ENCODE results near the gene PAX2. TPM values are rescaled to one million over a fixed set of nuclear protein-coding genes. Genes with fewer than 3 reads are reported as not detected.

Gene PAX2
- total RNA-seq, 1 donor from 2014 or later, result 0.34 TPM

DNA sequence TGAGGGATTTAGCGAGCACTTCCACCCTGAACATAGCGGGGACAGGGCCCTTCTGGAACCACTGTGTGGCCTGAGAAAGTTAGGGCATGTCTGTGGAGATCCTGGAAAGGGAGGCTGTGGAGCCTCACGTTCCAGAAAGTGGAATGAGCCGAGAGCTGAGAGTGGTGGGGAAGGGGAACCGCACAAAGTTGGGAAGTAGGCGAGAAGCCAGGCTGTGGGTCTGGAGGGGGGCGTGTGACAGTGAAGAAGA lies 10.4 kb upstream of the PAX2 start:
- Mint-ChIP-seq H3K36me3 (no peaks in the 10 kb centered on the region), H3K4me1 (peaks cover 50% of the 10 kb centered on the region), H3K27me3 (ENCODE audit: insufficient read depth, low read depth) (peaks cover 95% of the 10 kb centered on the region), H3K27ac (no peak overlapping the region), H3K4me3 (peak overlapping the region; percentile 49), H3K9me3 (peaks cover 2% of the 10 kb centered on the region)
- Histone ChIP-seq H2AFZ (replicated peaks) (no peak overlapping the region), H3K79me2 (ENCODE audit: low read depth) (no peaks in the 10 kb centered on the region), H3K4me1 (peaks cover 31% of the 10 kb centered on the region), H4K20me1 (ENCODE audit: low read depth) (peaks cover 99% of the 10 kb centered on the region), H3K36me3 (no peaks in the 10 kb centered on the region), H3K9ac (no peak overlapping the region), H3K4me3 (no peak overlapping the region), H3K4me2 (no peak overlapping the region), H3K9me3 (ENCODE audit: low read depth) (no peaks in the 10 kb centered on the region), H3K27me3 (peaks cover 100% of the 10 kb centered on the region), H3F3A (ENCODE audit: low read depth) (peaks cover 28% of the 10 kb centered on the region), H3K27ac (no peak overlapping the region)
- TF ChIP-seq EZH2 (IDR thresholded peaks at IDR 0.05), result no peak
- no peak for TF ChIP-seq EZH2phosphoT487 (IDR thresholded peaks at IDR 0.05)
- TF ChIP-seq, protein P1, sequence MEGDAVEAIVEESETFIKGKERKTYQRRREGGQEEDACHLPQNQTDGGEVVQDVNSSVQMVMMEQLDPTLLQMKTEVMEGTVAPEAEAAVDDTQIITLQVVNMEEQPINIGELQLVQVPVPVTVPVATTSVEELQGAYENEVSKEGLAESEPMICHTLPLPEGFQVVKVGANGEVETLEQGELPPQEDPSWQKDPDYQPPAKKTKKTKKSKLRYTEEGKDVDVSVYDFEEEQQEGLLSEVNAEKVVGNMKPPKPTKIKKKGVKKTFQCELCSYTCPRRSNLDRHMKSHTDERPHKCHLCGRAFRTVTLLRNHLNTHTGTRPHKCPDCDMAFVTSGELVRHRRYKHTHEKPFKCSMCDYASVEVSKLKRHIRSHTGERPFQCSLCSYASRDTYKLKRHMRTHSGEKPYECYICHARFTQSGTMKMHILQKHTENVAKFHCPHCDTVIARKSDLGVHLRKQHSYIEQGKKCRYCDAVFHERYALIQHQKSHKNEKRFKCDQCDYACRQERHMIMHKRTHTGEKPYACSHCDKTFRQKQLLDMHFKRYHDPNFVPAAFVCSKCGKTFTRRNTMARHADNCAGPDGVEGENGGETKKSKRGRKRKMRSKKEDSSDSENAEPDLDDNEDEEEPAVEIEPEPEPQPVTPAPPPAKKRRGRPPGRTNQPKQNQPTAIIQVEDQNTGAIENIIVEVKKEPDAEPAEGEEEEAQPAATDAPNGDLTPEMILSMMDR (IDR thresholded peaks at IDR 0.05), result no peak
- no peak for DNase-seq (ENCODE audit: low spot score)

DNA sequence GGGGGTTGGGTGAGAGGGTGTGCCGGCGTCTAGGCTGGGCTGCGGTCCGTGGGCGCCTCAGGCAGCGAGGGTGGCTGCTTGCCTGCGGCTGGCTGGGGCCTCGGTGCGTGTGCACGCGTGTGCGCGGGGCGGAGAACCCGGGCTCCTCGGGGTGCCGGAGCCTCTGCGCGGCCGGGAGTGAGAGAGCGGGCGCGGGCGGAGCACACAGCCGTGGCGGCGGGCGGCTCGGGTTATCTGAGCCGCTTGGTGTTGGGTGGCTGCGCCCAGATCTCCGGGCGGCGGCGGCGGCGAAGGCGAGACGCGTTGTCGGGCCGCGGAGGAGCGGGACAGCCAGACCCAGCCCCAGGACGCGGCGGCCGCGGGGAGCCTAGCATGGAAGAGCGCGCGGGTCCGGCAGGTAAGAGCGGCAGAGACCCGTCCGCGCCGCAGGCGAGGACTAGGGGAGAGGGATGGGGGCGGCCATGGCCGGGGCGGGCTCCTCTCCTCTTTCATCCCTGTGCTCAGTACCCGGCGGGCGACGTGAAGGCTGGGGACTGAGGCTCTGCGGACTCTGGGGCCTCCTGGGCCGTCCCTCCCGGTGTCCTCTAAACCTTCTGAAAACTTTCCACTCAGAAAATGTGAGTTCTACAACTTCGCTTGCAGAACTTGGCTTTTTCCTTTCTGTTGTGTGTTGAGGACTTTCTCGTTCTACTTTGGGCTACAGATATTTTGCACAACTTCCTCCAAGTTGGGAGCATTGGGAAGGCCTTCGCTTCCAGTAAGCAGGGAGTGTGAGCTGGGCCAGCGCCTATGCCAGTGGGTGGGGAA lies 9.8 kb upstream of the PAX2 start:
- H3K36me3 Mint-ChIP-seq, result no peaks in the 10 kb centered on the region
- Histone ChIP-seq H3K27me3 (peaks cover 100% of the 10 kb centered on the region), H3K4me2 (no peak overlapping the region), H3F3A (ENCODE audit: low read depth) (peaks cover 28% of the 10 kb centered on the region), H3K4me3 (no peak overlapping the region), H3K27ac (no peak overlapping the region), H2AFZ (replicated peaks) (no peak overlapping the region), H3K9ac (no peak overlapping the region), H3K79me2 (ENCODE audit: low read depth) (no peaks in the 10 kb centered on the region), H4K20me1 (ENCODE audit: low read depth) (peaks cover 99% of the 10 kb centered on the region), H3K4me1 (peaks cover 29% of the 10 kb centered on the region), H3K9me3 (ENCODE audit: low read depth) (no peaks in the 10 kb centered on the region), H3K36me3 (no peaks in the 10 kb centered on the region)
- no peak overlapping the region for H3K4me3 Mint-ChIP-seq
- peak; percentile 99 for TF ChIP-seq EZH2phosphoT487 (IDR thresholded peaks at IDR 0.05)
- TF ChIP-seq EZH2 (IDR thresholded peaks at IDR 0.05), result peak; percentile 98
- TF ChIP-seq, protein P1 (IDR thresholded peaks at IDR 0.05), result no peak
- H3K4me1 Mint-ChIP-seq, result peaks cover 50% of the 10 kb centered on the region
- peak; percentile 58 for DNase-seq (ENCODE audit: low spot score)
- H3K9me3 Mint-ChIP-seq, result peaks cover 2% of the 10 kb centered on the region
- no peak overlapping the region for H3K27ac Mint-ChIP-seq
- peaks cover 95% of the 10 kb centered on the region for H3K27me3 Mint-ChIP-seq (ENCODE audit: insufficient read depth, low read depth)

DNA sequence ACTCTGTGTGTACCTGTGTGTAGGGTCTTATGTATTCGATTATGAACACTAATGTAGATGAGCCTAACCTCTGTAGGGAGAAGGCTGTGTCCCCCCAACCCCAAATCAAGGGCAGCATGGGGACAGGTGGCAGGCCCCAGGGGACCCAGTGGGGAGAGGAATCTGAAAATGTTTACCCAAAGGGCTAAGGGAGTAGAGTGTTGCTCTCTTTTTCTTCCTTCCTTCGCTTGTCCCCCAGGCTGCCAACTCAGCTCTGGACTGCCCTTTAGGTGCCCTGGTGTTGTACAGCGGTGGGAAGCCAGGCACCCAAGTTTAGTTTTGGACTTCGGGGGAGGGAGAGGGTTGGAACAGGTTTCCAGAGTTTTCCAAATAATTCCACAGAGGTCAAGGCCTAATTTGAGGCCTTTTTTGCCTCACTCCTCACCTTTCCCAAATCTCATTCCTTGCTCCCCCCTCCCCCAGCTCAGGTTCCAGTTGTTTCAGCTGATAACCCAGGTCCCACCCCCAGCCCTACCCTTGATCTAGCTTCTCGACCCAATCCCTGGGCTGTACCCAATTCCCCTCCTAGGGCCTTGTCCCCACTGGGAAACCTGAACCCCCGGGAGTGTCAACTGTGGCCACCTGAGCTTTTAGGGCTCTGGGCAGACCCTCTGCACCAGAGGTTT lies 9.1 kb upstream of the PAX2 start:
- Histone ChIP-seq H2AFZ (replicated peaks) (no peak overlapping the region), H3K27me3 (peaks cover 100% of the 10 kb centered on the region), H3K4me1 (peaks cover 27% of the 10 kb centered on the region), H3K9ac (no peak overlapping the region), H3K4me3 (no peak overlapping the region), H3K9me3 (ENCODE audit: low read depth) (no peaks in the 10 kb centered on the region), H3F3A (ENCODE audit: low read depth) (peaks cover 33% of the 10 kb centered on the region), H3K4me2 (no peak overlapping the region), H3K79me2 (ENCODE audit: low read depth) (no peaks in the 10 kb centered on the region), H3K36me3 (no peaks in the 10 kb centered on the region), H4K20me1 (ENCODE audit: low read depth) (peaks cover 98% of the 10 kb centered on the region), H3K27ac (no peak overlapping the region)
- peaks cover 51% of the 10 kb centered on the region for H3K4me1 Mint-ChIP-seq
- peaks cover 2% of the 10 kb centered on the region for H3K9me3 Mint-ChIP-seq
- TF ChIP-seq, protein P1 (IDR thresholded peaks at IDR 0.05), result no peak
- TF ChIP-seq EZH2 (IDR thresholded peaks at IDR 0.05), result no peak
- TF ChIP-seq EZH2phosphoT487 (IDR thresholded peaks at IDR 0.05), result no peak
- no peaks in the 10 kb centered on the region for H3K36me3 Mint-ChIP-seq
- peaks cover 96% of the 10 kb centered on the region for H3K27me3 Mint-ChIP-seq (ENCODE audit: insufficient read depth, low read depth)
- DNase-seq (ENCODE audit: low spot score), result no peak
- no peak overlapping the region for H3K27ac Mint-ChIP-seq
- H3K4me3 Mint-ChIP-seq, result no peak overlapping the region
